22Rv1 (cell line): ENCODE measurements around the gene TTC28.
"Not testable (repeated sequence)": the region's sequence is repeated elsewhere in the genome, so short reads cannot be mapped to it uniquely, and the experiment has no call there.

ENCODE experiments used
- H3K27ac ChIP-seq: fragments of 450-650 bp; 2 replicates; pipeline ENCODE4 v1.5.1; 2017
- ZFX ChIP-seq: fragments of 450-650 bp; IDR thresholded peaks from 2 replicates; pipeline ENCODE4 v1.6.1; 2017; ENCODE audit warnings: antibody characterized with exemption, borderline replicate concordance
- TF ChIP-seq, protein P1 (sequence below): fragments of 450-650 bp; IDR thresholded peaks from 2 replicates; pipeline ENCODE4 v1.5.1; 2017; ENCODE audit warnings: mild to moderate bottlenecking

Gene TTC28

GRCh38 chr22:28075358-28075981 lies 604.2 kb downstream of the TTC28 start:
- TF ChIP-seq ZFX = no peak
- TF ChIP-seq, protein P1, sequence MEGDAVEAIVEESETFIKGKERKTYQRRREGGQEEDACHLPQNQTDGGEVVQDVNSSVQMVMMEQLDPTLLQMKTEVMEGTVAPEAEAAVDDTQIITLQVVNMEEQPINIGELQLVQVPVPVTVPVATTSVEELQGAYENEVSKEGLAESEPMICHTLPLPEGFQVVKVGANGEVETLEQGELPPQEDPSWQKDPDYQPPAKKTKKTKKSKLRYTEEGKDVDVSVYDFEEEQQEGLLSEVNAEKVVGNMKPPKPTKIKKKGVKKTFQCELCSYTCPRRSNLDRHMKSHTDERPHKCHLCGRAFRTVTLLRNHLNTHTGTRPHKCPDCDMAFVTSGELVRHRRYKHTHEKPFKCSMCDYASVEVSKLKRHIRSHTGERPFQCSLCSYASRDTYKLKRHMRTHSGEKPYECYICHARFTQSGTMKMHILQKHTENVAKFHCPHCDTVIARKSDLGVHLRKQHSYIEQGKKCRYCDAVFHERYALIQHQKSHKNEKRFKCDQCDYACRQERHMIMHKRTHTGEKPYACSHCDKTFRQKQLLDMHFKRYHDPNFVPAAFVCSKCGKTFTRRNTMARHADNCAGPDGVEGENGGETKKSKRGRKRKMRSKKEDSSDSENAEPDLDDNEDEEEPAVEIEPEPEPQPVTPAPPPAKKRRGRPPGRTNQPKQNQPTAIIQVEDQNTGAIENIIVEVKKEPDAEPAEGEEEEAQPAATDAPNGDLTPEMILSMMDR = no peak
- H3K27ac ChIP-seq = no peak overlapping the region

- no peak for TF ChIP-seq ZFX
- TF ChIP-seq, protein P1 = no peak
- H3K27ac ChIP-seq = no peak overlapping the region
Observed at GRCh38 chr22:28074526-28074925, 605.1 kb downstream of the TTC28 start.

DNA sequence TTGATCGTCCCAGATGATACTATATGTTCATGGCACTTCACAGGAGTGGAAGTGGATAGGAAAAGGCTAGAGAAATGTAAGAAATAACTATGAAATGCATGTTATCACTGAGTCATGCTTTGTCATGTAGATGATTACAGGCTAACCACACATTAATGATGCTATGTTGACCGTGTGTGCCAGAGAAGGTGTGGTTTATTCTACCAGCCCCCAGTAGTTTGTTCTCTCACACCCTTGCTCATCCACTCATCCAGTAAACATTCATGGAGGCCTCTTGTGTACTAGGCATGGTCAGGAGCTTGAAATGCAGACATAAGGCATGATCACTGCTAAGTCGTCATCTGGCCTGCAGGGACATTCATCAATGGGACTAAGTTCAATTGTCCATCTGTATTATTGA lies 607.6 kb downstream of the TTC28 start:
- TF ChIP-seq ZFX = no peak
- TF ChIP-seq, protein P1 = no peak
- H3K27ac ChIP-seq = no peak overlapping the region

DNA sequence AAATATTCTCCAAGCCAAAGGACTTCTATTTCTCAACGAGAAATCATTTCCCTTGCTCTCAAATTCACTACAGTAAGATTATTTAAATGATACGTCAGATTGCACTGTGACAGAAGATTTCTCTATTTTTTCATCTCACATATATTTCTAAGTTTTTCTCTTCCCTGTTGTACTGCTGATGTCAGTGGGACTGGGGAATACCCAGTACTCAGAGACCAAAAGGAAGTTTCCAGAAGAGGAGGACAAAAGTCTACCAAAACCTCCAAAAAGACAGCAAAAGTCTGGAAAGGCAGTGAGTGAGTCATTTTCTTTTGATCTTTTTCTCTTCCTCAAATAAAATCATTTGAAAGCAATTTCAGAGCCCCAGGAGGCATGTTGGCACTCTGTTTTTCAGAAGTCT lies 610.8 kb downstream of the TTC28 start:
- no peak overlapping the region for H3K27ac ChIP-seq
- TF ChIP-seq, protein P1 = no peak
- no peak for TF ChIP-seq ZFX

DNA sequence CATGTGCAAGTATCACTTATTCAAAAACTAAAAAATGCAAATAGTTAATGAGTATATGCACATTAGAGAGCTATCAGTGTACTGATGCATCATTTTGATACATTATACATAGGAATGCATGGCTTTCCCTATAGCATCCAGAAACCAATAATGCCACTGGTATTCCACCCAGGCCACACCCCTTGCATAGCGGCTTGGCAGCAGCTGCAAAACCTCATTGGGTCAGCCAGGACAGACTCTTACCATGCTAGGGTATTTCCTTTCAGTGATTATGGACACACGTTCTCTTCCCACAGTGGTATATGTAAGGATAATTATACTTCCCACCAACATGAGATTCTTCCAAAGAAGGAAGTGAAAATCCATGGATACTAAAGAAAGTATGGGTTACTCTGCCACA lies 614.7 kb downstream of the TTC28 start:
- TF ChIP-seq ZFX = no peak
- TF ChIP-seq, protein P1 = no peak
- no peak overlapping the region for H3K27ac ChIP-seq

DNA sequence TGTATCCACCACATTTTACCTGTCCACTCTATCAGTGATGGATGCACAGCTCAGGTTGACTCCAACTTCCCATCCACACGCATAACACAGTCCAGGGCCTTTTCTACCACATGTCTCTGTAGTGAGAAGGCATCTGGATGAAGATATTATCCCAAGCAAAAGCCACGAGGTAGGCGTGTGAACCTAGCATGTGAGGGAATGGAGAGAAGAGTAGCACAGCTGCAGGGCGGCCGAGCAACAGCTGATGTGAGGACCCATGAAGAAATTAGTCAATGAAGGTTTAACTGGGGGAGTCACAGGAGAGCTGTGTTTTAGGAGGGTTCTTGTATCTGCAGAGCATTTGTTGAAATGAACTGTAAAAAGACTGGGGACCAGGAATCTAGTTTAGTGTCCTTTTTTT lies 616.0 kb downstream of the TTC28 start:
- TF ChIP-seq, protein P1 = no peak
- TF ChIP-seq ZFX = no peak
- H3K27ac ChIP-seq = no peak overlapping the region

DNA sequence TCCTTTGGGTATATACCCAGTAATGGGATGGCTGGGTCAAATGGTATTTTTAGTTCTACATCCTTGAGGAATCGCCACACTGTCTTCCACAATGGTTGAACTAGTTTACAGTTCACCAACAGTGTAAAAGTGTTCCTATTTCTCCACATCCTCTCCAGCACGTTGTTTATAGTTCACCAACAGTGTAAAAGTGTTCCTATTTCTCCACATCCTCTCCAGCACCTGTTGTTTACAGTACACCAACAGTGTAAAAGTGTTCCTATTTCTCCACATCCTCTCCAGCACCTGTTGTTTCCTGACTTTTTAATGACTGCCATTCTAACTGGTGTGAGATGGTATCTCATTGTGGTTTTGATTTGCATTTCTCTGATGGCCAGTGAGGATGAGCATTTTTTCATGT lies 619.0 kb downstream of the TTC28 start:
- H3K27ac ChIP-seq = not testable (repeated sequence)

DNA sequence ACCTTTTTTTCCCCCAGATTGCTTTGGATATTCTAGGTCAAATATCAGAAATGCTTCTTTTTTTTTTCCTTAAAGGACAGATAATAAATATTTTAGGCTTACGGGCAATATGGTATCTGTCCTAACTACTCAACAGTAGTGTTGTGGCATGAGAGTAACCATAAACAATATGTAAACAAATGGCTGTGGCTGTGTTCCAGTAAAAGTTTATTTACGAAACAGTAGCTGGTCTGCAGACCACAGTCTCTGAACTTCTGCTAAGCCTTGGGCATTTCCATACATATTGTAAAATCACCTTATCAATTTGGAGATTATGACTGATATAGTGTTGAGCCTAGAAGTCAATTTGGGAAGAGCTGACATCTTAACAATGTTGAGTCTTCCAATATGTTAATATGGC lies 621.6 kb downstream of the TTC28 start:
- no peak overlapping the region for H3K27ac ChIP-seq
- TF ChIP-seq, protein P1 = no peak
- TF ChIP-seq ZFX = no peak
